ENCODE measurements around the gene WNT5B. TPM values are rescaled to one million over a fixed set of nuclear protein-coding genes. Genes with fewer than 3 reads are reported as not detected.

The WNT5B gene
- total and polyA plus RNA-seq, 2 of the 8 experiments (the other 6 are each of a cell fraction or from before 2014, with no cell fraction given), result 0.91 to 1.2 TPM

- no peak for TF ChIP-seq SP4 (IDR thresholded peaks at IDR 0.05; ENCODE audit: low read length)
- peak; percentile 39; the same call in 1 of the 2 replicates for TF ChIP-seq KDM5A (IDR thresholded peaks at IDR 0.05; ENCODE audit: low read length)
- TF ChIP-seq CTCF (IDR thresholded peaks at IDR 0.05; ENCODE audit: control extremely low read depth in 1 of 3, insufficient read depth in 1 of 3, low read depth in 1 of 3, low read length in 3 of 3), result 0 out of 4 replicates have a peak, but pooled peaks of 1 of the 3 experiments have one; percentile 1
Measured at GRCh38 chr12:1691123-1692007, 62.3 kb downstream of the WNT5B start (continued).

All from H1 (cell line).